Measurements from ENCODE around the gene BCL2.

- TF ChIP-seq SIN3A (IDR thresholded peaks at IDR 0.05; ENCODE audit: borderline replicate concordance in 2 of 2, control insufficient read depth in 1 of 2, low read depth in 2 of 2, low read length in 2 of 2): no peak
- TF ChIP-seq CTCF (IDR thresholded peaks at IDR 0.05 in 2 of 3, conservative IDR thresholded peaks at IDR 0.05 in 1 of 3; ENCODE audit: insufficient read depth in 2 of 3, low read depth in 1 of 3, low read length in 3 of 3): no peak
- TF ChIP-seq KDM2B (CRISPR knock-in tag; IDR thresholded peaks at IDR 0.05): no peak
- TF ChIP-seq PREB (CRISPR knock-in tag; IDR thresholded peaks at IDR 0.05): no peak
- TF ChIP-seq BCLAF1 (IDR thresholded peaks at IDR 0.05; ENCODE audit: borderline replicate concordance in 1 of 2, control insufficient read depth in 1 of 2, low read depth in 2 of 2, low read length in 1 of 2): no peak
- TF ChIP-seq POLR3A (IDR thresholded peaks at IDR 0.05; ENCODE audit: borderline replicate concordance, extremely low read depth, insufficient read depth, insufficient read length): no peak
Measured at GRCh38 chr18:63367053-63367953, 47.7 kb upstream of the BCL2 start, which contains the start of gene KDSR.

Measured in K562 (cell line).